K562 (cell line): ENCODE results near the gene ZMYND15. TPM values are rescaled to one million over a fixed set of nuclear protein-coding genes. Genes with fewer than 3 reads are reported as not detected.

Experiments
- ATAC-seq: fragments of 200-7000 bp; cut with Tn5 transposase; 3 replicates; pipeline ENCODE4 v1.9.1; 2020; ENCODE audit warnings: moderate library complexity
- BruUV-seq: library from RNA; stranded (reverse); fragments of 400-500 nt; replicated peaks from 2 replicates; lab custom pipeline; 2021; lab: Mats Ljungman, UMichigan
- CTCF ChIA-PET: fragments of 300-600 bp; formaldehyde crosslinking; extraction: SDS; loops from one replicate; lab custom pipeline; 2021; ENCODE audit warnings: low intra/inter-chr PET ratio; lab: Yijun Ruan, JAX
- POLR2A ChIA-PET: fragments of 300-600, 350-650 bp; sonication (Branson Sonifier 250); formaldehyde crosslinking; extraction: SDS; loops from one replicate; lab custom pipeline; 2021; ENCODE audit warnings: antibody characterized with exemption, inconsistent platforms; lab: Yijun Ruan, JAX
- DNase-seq, 4 experiments: peaks; one replicate each; pipeline versions ENCODE4 v3.0.0 to v3.0.0-alpha.2; 2011 to 2018; ENCODE audit warnings: low spot score in 3 of 4, mixed read lengths in 3 of 4; ENCODE audit errors: extremely low read depth in 1 of 4
- FAIRE-seq: peaks from 2 replicates; lab custom pipeline; 2011; peaks lifted over from hg19 to GRCh38; lab: Jason Lieb, UNC
- H2AFZ ChIP-seq: 2 replicates; pipeline ENCODE4 v1.6.0; 2011; ENCODE audit warnings: low read depth, low read length, control low read depth, inconsistent platforms
- H3K27ac ChIP-seq: fragments of 200-600 bp; 3 replicates; pipeline ENCODE4 v1.8.0; 2011; ENCODE audit warnings: low read depth, mild to moderate bottlenecking, control low read depth, inconsistent platforms, low read length, moderate library complexity, mixed read lengths; ENCODE audit errors: extremely low read depth
- H3K27me3 ChIP-seq, 2 experiments: fragments of 300-600 bp in 1 of 2; 2 replicates in 1 of 2; 3 replicates in 1 of 2; pipeline versions ENCODE4 v1.6.0 to v1.8.0; 2011; ENCODE audit warnings: inconsistent platforms in 2 of 2, low read length in 2 of 2, mild to moderate bottlenecking in 1 of 2, mixed read lengths in 1 of 2, moderate library complexity in 1 of 2; ENCODE audit not compliant: control insufficient read depth in 2 of 2, insufficient read depth in 2 of 2
- H3K36me3 ChIP-seq: fragments of 300-600 bp; 3 replicates; pipeline ENCODE4 v1.8.0; 2011; ENCODE audit warnings: mild to moderate bottlenecking, low read length, inconsistent platforms; ENCODE audit not compliant: control insufficient read depth, insufficient read depth
- H3K4me1 ChIP-seq, 2 experiments: fragments of 200-600 bp in 1 of 2; replicated peaks in 1 of 2; 2 replicates in 1 of 2; 3 replicates in 1 of 2; pipeline versions ENCODE4 v1.5.1 to v1.8.0; 2011; ENCODE audit warnings: inconsistent platforms in 2 of 2, low read length in 2 of 2, mild to moderate bottlenecking in 1 of 2, mixed read lengths in 1 of 2, moderate library complexity in 1 of 2; ENCODE audit not compliant: control insufficient read depth in 2 of 2, insufficient read depth in 2 of 2
- H3K4me2 ChIP-seq: 2 replicates; pipeline ENCODE4 v1.6.1; 2011; ENCODE audit warnings: low read length, control low read depth, inconsistent platforms, mixed read lengths; ENCODE audit not compliant: insufficient read depth
- H3K4me3 ChIP-seq: fragments of 200-600 bp; sonication (generic), shearing (Covaris generic); 2 replicates; pipeline ENCODE4 v1.5.1; 2016; ENCODE audit warnings: control low read depth, inconsistent platforms
- H3K79me2 ChIP-seq: fragments of 200-600 bp; 3 replicates; pipeline ENCODE4 v1.8.0; 2011; ENCODE audit warnings: low read length, inconsistent platforms; ENCODE audit not compliant: control insufficient read depth, insufficient read depth
- H3K9ac ChIP-seq, 2 experiments: 2 replicates each; pipeline versions ENCODE4 v1.6.0 to v1.6.1; 2011; ENCODE audit warnings: low read depth in 2 of 2, low read length in 2 of 2, control low read depth in 1 of 2, inconsistent platforms in 1 of 2, mild to moderate bottlenecking in 1 of 2, mixed read lengths in 1 of 2; ENCODE audit not compliant: insufficient read depth in 1 of 2
- H3K9me1 ChIP-seq: one replicate; pipeline ENCODE4 v1.6.0; 2011; ENCODE audit warnings: inconsistent platforms, mild to moderate bottlenecking, low read length, moderate library complexity; ENCODE audit not compliant: control insufficient read depth, insufficient read depth
- H3K9me3 ChIP-seq: replicated peaks from 2 replicates; pipeline ENCODE4 v1.5.1; 2011; ENCODE audit warnings: low read depth, low read length, inconsistent platforms; ENCODE audit not compliant: control insufficient read depth, insufficient read depth
- H4K20me1 ChIP-seq: replicated peaks from 2 replicates; pipeline ENCODE4 v1.6.1; 2011; ENCODE audit warnings: low read length, inconsistent platforms, mixed read lengths; ENCODE audit not compliant: control insufficient read depth, insufficient read depth
- EZH2 ChIP-seq: IDR thresholded peaks from 2 replicates; pipeline ENCODE4 v1.6.1; 2012; ENCODE audit warnings: low read depth, mild to moderate bottlenecking, inconsistent platforms, low read length, borderline replicate concordance
- ZKSCAN8 ChIP-seq: fragments of 200-800 bp; sonication (Bioruptor generic); IDR thresholded peaks from 2 replicates; pipeline ENCODE4 v1.6.1; 2016; ENCODE audit warnings: missing genetic modification characterization, missing compliant biosample characterization
- ZSCAN32 ChIP-seq: fragments of 450-650 bp; formaldehyde crosslinking; IDR thresholded peaks from 2 replicates; pipeline ENCODE4 v1.4.0; 2020; ENCODE audit warnings: mild to moderate bottlenecking, moderate library complexity
- WGBS: fragments of 100-300 bp; shearing (Covaris generic); methylation state at CpG from one replicate; pipeline ENCODE4 v1.1.6; 2016; ENCODE audit warnings: low coverage, mixed read lengths; ENCODE audit not compliant: insufficient coverage; ENCODE audit errors: missing lambda C conversion rate; 5-methylcytosine and 5-hydroxymethylcytosine counted together
- in situ Hi-C: fragments of 300-500 bp; cut with MboI; formaldehyde crosslinking; loops from 4 replicates; pipeline ENCODE4 v1.15.0; 2018; ENCODE audit warnings: inconsistent platforms, mixed read lengths
- intact Hi-C: fragments of 100-400 bp; cut with micrococcal nuclease; formaldehyde crosslinking; loops from 2 replicates; pipeline ENCODE4 v1.14.2; 2022
- polyA plus RNA-seq, 8 experiments: library from polyadenylated mRNA; depleted of rRNA in 4 of 8; stranded (reverse) in 5 of 8; unstranded in 3 of 8; fragments of >200 nt; fragmentation: Nextera tagmentation in 2 of 8; fragmentation: Illumina TruSeq in 1 of 8; extraction: Ambion mirVana in 2 of 8; extraction: Trizol in 1 of 8; gene quantifications; 2 replicates each; pipeline versions ENCODE4 v1.2.1 to v1.2.3, GENCODE V29; 2011 to 2014; ENCODE audit warnings: inconsistent platforms in 1 of 8, missing spikeins in 1 of 8
- total RNA-seq, 7 experiments: library from RNA; depleted of rRNA in 6 of 7; stranded (reverse); fragments of >200 nt in 6 of 7; fragmentation: Illumina TruSeq in 2 of 7; extraction: Trizol in 2 of 7; gene quantifications; 2 replicates each; pipeline versions ENCODE4 v1.2.1 to v1.2.3, GENCODE V29; 2011 to 2021; ENCODE audit warnings: low replicate concordance in 1 of 7
- TF ChIP-seq, protein P1 (sequence below): conservative IDR thresholded peaks from 2 replicates; pipeline ENCODE4 v1.6.1; 2011; ENCODE audit warnings: low read depth, mild to moderate bottlenecking, low read length; ENCODE audit not compliant: control insufficient read depth

The ZMYND15 gene
- total and polyA plus RNA-seq, 9 of the 15 experiments (the other 6 are each of a cell fraction or from before 2014, with no cell fraction given) = 0.09 TPM; not detected in 8

DNA sequence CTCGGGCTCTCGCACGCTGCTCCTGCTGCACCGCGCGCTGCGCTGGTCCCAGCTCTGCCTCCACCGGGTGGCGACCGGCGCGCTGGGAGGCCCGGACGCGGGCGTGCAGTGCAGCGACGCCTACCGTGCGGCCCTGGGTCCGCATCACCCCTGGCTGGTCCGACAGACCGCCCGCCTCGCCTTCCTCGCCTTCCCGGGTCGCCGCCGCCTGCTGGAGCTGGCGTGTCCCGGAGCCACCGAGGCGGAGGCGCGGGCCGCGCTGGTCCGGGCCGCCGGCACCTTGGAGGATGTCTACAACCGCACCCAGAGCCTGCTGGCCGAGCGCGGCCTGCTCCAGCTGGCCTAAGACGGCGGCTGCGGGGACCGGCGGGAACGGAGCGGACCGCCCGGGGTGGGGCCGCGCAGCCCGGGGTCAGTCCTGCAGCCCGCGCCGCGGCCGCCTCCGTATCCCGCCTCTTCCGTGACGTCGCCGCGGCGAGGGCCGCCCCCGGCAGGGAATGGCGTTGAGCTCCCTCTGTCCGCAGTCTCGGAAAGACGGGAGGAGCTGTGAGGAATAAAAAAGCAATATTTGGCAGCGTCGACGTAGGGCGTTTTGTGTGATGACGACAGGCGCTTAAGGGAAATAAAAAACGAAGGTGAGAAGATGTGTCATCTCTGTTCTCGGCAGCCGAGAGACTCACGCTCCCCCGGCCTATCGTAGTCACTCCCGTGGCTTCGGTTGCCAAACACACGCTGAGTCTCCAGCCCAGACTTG lies 50.5 kb downstream of the ZMYND15 start (continued):
- TF ChIP-seq, protein P1, sequence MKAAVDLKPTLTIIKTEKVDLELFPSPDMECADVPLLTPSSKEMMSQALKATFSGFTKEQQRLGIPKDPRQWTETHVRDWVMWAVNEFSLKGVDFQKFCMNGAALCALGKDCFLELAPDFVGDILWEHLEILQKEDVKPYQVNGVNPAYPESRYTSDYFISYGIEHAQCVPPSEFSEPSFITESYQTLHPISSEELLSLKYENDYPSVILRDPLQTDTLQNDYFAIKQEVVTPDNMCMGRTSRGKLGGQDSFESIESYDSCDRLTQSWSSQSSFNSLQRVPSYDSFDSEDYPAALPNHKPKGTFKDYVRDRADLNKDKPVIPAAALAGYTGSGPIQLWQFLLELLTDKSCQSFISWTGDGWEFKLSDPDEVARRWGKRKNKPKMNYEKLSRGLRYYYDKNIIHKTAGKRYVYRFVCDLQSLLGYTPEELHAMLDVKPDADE = no peak; the same call in 1 of the 2 replicates

DNA sequence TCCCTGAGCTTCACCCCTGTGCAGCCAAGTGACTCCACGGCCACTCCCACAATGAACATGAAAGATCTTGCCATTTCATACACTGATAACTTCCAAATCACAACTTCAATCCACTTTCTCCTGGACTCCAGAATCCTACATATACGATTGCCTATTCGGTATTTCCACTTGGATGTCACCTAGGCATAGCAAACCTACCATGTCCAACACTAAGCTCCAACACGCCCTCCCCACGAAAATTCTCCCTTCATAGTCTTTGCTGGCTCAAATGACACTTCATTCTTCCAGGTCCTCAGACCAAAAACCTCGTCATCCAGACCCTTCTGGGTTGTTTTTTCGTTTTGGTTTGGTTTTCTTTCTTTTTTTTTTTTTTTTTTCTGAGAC lies 51.1 kb downstream of the ZMYND15 start:
- Histone ChIP-seq H4K20me1 (no peaks in the 10 kb centered on the region), H3K4me3 (peak overlapping the region; percentile 60), H3K9ac (peak overlapping the region; percentile 69 to 93), H3K9me3 (no peaks in the 10 kb centered on the region), H3K79me2 (peaks cover 6% of the 10 kb centered on the region; the same call in 2 of the 3 replicates), H3K4me1 (peaks cover 0 to 25% of the 10 kb centered on the region in 2 experiments; a peak in 2 of 5 replicates), H3K9me1 (no peaks in the 10 kb centered on the region), H3K36me3 (no peaks in the 10 kb centered on the region), H3K27me3 (peaks cover under 1 to 5% of the 10 kb centered on the region in 2 experiments; a peak in 3 of 5 replicates), H3K4me2 (peak overlapping the region; percentile 86), H2AFZ (peak overlapping the region; percentile 94), H3K27ac (peak overlapping the region; percentile 82; the same call in 2 of the 3 replicates)
- ATAC-seq = no peak
- ChIA-PET POLR2A (interaction anchor here (0.9 to 1.5 kb wide), 4 partner anchors 8 to 81 kb away, joined by 3 to 7 read pairs (median 4); partner anchors contain the start of gene ARRB2), CTCF (interaction anchor here (0.7 to 2.9 kb wide), 2 partner anchors 59 to 81 kb away, joined by 4 to 13 read pairs; partner anchors contain the start of genes ARRB2 and MED11)
- no peak for FAIRE-seq
- intact Hi-C loops (loop anchor here (2.0 kb wide), 1 partner anchor 80 kb away; the partner anchor contains the start of gene ARRB2), in situ Hi-C loops (no loop called here)
- 42% methylated on average over 4 of the region's 7 CpGs for WGBS
- BruUV-seq = no TSS peak
- no peak for TF ChIP-seq ZSCAN32
- 0 out of 2 replicates have a peak, but pooled peaks have one; percentile 25 for TF ChIP-seq ZKSCAN8
- TF ChIP-seq EZH2 = no peak
- no peak for DNase-seq
